Fibroblast of the conjunctiva (primary cell): ENCODE measurements around the gene CCDC68.
"Not testable (repeated sequence)": the region's sequence is repeated elsewhere in the genome, so short reads cannot be mapped to it uniquely, and the experiment has no call there.

Experiments
- DNase-seq: peaks from one replicate; pipeline ENCODE4 v3.0.0-alpha.2; 2010; ENCODE audit warnings: low read depth

The CCDC68 gene

GRCh38 chr18:54875063-54875462, 84.2 kb downstream of the CCDC68 start:
- no peak for DNase-seq

GRCh38 chr18:54873884-54874255, 85.4 kb downstream of the CCDC68 start:
- no peak for DNase-seq

- no peak for DNase-seq
These were observed 86.6 kb downstream of the CCDC68 start for GRCh38 chr18:54872681-54873080.

GRCh38 chr18:54871231-54871630, 88.0 kb downstream of the CCDC68 start:
- no peak for DNase-seq

GRCh38 chr18:54867131-54867530, 92.1 kb downstream of the CCDC68 start:
- DNase-seq: no peak

- DNase-seq: no peak
These were observed 98.3 kb downstream of the CCDC68 start for GRCh38 chr18:54860941-54861340.

- DNase-seq: no peak
These were observed 99.4 kb downstream of the CCDC68 start for GRCh38 chr18:54859667-54860421.

GRCh38 chr18:54857499-54857898, 101.8 kb downstream of the CCDC68 start:
- no peak for DNase-seq

- DNase-seq: no peak
These were observed 103.1 kb downstream of the CCDC68 start for GRCh38 chr18:54856105-54856646.

GRCh38 chr18:54855050-54855449, 104.2 kb downstream of the CCDC68 start:
- DNase-seq: not testable (repeated sequence)

- no peak for DNase-seq
These were observed 106.2 kb downstream of the CCDC68 start for GRCh38 chr18:54852780-54853675.
